ENCODE measurements around the gene SPANXD.
"Not testable (repeated sequence)": the region's sequence is repeated elsewhere in the genome, so short reads cannot be mapped to it uniquely, and the experiment has no call there.

The SPANXD gene, protein sequence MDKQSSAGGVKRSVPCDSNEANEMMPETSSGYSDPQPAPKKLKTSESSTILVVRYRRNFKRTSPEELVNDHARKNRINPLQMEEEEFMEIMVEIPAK

DNA sequence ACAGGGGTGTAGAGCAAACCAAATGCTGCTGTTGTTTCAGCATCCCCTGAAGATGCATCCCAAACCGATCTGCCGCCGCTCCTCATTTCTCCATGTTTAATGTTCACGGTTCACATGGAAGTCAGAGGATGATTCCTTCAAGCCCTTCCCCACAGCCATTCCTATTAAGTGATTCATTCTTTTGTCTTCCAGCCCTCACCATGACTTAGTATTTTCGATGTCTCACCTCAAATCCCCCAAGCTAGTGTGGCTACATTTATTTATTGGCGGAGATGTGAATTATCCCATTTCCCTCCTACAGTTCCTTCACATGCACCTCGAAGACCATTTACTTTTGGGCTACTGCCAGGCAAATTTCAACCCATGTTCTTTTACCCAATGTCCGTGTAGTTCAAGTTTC lies at the start of gene SPANXD:
Gene SPANXD, minus strand, starts transcription at position 101 of the 400 bp plus-strand sequence. CDS start 334 bp downstream, outside the sequence.
- not testable (repeated sequence) for DNase-seq

DNA sequence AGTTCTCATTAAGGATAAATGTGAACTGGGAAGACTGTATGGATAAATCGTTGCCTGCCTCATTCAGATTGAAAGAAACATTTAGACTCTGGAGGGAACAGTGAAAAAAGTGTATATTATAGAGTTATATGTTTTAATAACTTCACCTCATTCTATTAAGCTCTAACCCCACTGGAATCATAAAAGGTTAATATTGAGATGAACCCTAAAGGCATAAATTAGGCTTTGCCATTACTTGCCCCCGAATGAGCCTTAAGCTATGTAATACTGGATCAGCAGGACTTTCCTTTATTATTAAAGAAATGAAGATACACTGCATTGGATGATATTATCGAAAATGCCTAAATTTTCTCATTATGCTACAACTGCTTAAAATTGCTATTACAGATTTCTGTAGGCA lies 44.1 kb upstream of the SPANXD start:
- no peak for DNase-seq

- no peak for DNase-seq
Measured at GRCh38 chrX:141736656-141737055, 38.1 kb upstream of the SPANXD start.

DNA sequence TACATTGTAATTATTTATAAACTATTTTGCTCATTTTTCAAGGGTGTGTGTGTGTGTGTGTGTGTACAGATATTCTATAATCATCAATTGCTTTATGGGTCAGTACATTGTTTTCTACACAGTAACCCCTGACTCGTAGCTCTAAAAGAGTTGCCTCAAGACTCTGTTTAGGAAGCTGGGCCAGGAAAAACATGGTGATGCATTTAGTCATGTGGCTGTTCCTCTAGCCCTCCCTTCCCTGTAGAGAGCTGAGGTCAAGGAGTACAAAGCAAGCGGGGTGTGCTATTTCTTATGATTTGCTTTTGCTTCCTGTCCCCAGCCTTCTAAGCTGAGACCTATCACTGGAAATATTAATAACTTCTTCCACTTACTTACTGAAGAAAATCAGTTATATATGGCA lies 34.8 kb upstream of the SPANXD start:
- no peak for DNase-seq

GRCh38 chrX:141732031-141732430 lies 33.5 kb upstream of the SPANXD start:
- DNase-seq: no peak

DNA sequence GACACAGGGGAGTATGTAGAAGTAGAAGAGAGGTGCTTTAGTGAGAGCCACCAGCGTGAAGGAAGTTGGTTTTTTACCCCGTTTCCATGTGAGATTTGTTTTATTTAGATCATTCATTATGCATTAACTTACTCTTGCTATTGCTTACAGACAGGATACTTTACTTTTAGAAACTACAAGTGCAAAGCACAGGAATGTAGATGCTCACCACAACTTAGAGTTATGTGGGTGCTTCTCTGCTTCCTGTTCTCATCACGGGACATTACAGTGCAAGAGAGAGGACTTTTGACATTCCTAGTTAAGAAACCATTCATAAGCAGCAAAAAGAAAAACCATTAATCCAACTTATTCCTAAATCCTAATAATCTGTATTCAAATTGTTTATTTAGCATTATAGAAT lies 25.6 kb upstream of the SPANXD start:
- no peak for DNase-seq

DNA sequence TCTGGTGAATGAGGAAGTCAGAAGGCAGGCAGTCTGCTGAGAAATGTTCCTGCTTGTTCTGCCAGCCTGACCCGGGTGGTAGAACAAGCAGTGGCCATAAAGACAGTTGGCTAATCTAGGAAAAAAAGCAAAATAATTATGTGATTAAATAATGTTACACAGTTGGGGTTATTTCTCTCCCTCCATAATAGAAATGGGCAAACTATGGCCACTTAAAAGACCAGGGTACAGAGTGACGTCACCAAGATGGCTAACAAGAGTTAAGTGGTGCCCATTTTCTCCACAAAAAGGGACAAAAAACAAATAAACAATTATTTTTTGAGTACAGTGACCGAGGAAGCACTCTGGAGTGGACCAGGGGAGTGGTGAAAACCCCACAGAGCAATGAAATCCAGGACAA lies 16.1 kb upstream of the SPANXD start:
- DNase-seq: no peak

DNA sequence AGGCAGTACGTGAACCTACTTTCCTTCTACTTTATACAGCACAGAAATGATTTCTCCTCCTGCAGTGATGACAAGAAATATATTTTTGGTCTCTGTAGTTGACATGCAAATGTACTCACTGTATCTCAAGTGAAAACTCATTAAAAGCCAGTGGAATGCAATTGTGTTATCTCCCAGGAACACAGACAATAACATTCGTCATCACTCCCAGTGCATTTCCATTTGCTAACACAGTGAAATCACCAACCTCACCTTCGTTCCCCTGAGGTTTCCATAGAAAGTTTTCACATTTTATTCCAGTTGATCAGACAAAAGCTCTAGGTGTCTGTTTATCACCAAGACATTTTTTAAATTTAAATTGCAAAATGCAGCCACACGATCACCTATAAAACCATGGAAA lies 2.5 kb upstream of the SPANXD start:
- DNase-seq: no peak

DNA sequence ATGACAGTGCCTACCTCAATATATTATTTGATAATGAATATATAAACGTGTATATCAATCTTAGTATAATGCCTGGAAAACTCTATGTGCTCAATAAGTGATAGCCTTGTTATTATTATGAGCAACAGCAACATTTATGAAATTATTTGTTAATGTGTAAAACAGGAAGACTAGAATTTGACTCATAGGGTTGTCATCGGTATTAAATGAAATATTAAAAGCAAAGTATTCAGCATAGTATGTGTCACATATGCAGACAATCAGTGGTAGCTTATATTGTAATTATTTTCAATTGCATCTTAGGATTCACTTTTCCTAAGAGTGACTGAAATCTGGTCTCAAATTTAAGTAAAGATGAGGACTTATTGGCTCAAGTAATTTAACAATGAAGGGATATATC lies 24.6 kb downstream of the SPANXD start:
- DNase-seq: no peak

GRCh38 chrX:141669689-141670088 lies 28.9 kb downstream of the SPANXD start:
- no peak for DNase-seq

GRCh38 chrX:141668371-141668770 lies 30.2 kb downstream of the SPANXD start:
- DNase-seq: no peak

- DNase-seq: no peak
Measured at GRCh38 chrX:141662781-141663180, 35.8 kb downstream of the SPANXD start.

GRCh38 chrX:141652286-141652685 lies 46.3 kb downstream of the SPANXD start:
- no peak for DNase-seq
